ENCODE measurements around the gene ABHD11.

The ABHD11 gene

DNA sequence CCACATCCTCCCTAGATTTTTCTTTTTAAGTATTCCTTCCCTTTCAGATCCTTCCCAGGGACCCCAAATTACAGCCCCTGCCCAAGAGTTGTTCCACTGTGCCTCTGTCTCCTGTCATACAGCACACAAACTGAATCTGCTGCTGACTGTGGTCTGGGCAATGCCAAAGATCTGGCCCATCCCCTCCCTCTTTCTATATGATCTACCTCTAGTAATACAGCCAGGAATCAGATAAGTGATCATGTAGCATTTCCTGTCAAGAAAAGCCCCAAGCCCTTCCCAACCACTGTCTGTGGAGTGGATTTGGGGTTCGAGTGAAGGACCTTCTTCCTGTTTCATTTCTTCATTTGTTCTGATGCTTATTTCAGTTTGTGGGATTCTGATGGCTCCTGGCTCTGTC is 25.8 kb downstream of the ABHD11 start:
- no peaks in the 10 kb centered on the region for H3K27me3 ChIP-seq
- H3K9me3 ChIP-seq: no peaks in the 10 kb centered on the region
- H3K4me3 ChIP-seq (ENCODE audit: low read depth, low read length): no peak overlapping the region
- peaks cover 12% of the 10 kb centered on the region for H3K4me1 ChIP-seq
- H3K36me3 ChIP-seq: no peaks in the 10 kb centered on the region
- no peak for DNase-seq
- TF ChIP-seq, protein P1, sequence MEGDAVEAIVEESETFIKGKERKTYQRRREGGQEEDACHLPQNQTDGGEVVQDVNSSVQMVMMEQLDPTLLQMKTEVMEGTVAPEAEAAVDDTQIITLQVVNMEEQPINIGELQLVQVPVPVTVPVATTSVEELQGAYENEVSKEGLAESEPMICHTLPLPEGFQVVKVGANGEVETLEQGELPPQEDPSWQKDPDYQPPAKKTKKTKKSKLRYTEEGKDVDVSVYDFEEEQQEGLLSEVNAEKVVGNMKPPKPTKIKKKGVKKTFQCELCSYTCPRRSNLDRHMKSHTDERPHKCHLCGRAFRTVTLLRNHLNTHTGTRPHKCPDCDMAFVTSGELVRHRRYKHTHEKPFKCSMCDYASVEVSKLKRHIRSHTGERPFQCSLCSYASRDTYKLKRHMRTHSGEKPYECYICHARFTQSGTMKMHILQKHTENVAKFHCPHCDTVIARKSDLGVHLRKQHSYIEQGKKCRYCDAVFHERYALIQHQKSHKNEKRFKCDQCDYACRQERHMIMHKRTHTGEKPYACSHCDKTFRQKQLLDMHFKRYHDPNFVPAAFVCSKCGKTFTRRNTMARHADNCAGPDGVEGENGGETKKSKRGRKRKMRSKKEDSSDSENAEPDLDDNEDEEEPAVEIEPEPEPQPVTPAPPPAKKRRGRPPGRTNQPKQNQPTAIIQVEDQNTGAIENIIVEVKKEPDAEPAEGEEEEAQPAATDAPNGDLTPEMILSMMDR (IDR thresholded peaks at IDR 0.05; ENCODE audit: low read depth, low read length): no peak

DNA sequence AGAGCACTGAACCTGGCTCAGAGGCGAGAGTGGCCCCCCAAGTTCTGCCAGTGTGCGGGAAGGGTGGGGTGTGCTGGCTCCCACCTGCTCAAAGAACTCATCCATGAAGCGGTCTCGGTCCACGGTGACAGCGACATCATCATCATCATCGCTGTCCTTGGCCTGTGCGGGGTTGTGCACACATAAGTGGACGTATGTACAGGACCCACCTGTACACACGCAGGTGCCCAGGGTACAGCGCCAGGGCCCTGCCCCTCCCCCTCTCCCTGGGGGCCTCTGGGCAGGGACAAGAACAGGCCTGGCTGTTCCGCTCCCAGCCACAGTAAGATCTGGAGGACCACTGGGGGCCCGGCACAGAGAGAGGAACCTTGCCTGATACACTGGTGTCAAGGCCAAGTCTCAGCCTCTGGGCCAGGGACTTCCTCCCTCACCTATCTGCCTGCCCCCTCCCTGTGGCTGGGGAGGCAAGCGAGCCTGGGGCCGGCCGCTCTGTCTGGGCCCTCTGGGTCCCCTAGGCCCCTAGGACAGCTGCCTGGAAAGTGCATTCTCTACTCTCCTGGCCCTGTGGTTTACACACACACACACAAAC is 29.5 kb downstream of the ABHD11 start:
- Histone ChIP-seq H3K4me3 (ENCODE audit: low read depth, low read length) (no peak overlapping the region), H3K9me3 (no peaks in the 10 kb centered on the region), H3K4me1 (peaks cover 9% of the 10 kb centered on the region), H3K36me3 (no peaks in the 10 kb centered on the region), H3K27me3 (no peaks in the 10 kb centered on the region)
- TF ChIP-seq, protein P1 (IDR thresholded peaks at IDR 0.05; ENCODE audit: low read depth, low read length): no peak
- DNase-seq: no peak

- peak; percentile 60 for DNase-seq
- no peaks in the 10 kb centered on the region for H3K9me3 ChIP-seq
- TF ChIP-seq, protein P1 (IDR thresholded peaks at IDR 0.05; ENCODE audit: low read depth, low read length): no peak
- H3K36me3 ChIP-seq: peaks cover 3% of the 10 kb centered on the region; the same call in 1 of the 2 replicates
- peaks cover 14% of the 10 kb centered on the region for H3K4me1 ChIP-seq
- H3K4me3 ChIP-seq (ENCODE audit: low read depth, low read length): no peak overlapping the region
- H3K27me3 ChIP-seq: no peaks in the 10 kb centered on the region
Observed at GRCh38 chr7:73707045-73707631, 31.5 kb downstream of the ABHD11 start.

GRCh38 chr7:73706126-73707044 is 32.2 kb downstream of the ABHD11 start:
- Histone ChIP-seq H3K36me3 (peaks cover 6% of the 10 kb centered on the region; the same call in 1 of the 2 replicates), H3K4me1 (peaks cover 14% of the 10 kb centered on the region), H3K9me3 (no peaks in the 10 kb centered on the region), H3K27me3 (no peaks in the 10 kb centered on the region), H3K4me3 (ENCODE audit: low read depth, low read length) (no peak overlapping the region)
- DNase-seq: no peak
- TF ChIP-seq, protein P1 (IDR thresholded peaks at IDR 0.05; ENCODE audit: low read depth, low read length): no peak

DNA sequence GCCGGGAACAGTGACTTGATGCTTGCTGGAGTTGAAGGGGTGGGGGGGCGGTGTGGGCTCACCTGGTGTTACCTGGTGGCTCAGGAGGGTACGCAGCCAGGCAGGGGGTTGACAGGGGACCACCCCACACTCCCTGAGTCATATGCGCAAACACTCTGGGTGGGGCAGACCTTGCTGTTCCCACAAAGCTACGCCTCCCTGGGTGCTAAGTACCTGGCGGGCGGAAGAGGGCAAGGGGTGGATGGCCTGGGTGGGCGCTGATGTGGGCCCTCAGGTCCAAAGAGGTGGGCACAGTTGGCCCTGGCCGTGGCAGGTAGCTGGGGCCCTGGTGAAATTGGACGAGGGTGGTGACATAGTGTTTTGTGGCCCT is 33.1 kb downstream of the ABHD11 start:
- no peaks in the 10 kb centered on the region for H3K27me3 ChIP-seq
- H3K36me3 ChIP-seq: peaks cover 6% of the 10 kb centered on the region; the same call in 1 of the 2 replicates
- TF ChIP-seq, protein P1 (IDR thresholded peaks at IDR 0.05; ENCODE audit: low read depth, low read length): no peak
- H3K9me3 ChIP-seq: no peaks in the 10 kb centered on the region
- no peak overlapping the region for H3K4me3 ChIP-seq (ENCODE audit: low read depth, low read length)
- no peak for DNase-seq
- H3K4me1 ChIP-seq: peaks cover 14% of the 10 kb centered on the region

Measured in BE2C (cell line).